NCI-H146 (cell line): Measurements from ENCODE around the gene ADGB.

Experiments used
- DNase-seq: peaks from one replicate; lab custom pipeline; 2025; lab: John Stamatoyannopoulos, UW

The ADGB gene

DNA sequence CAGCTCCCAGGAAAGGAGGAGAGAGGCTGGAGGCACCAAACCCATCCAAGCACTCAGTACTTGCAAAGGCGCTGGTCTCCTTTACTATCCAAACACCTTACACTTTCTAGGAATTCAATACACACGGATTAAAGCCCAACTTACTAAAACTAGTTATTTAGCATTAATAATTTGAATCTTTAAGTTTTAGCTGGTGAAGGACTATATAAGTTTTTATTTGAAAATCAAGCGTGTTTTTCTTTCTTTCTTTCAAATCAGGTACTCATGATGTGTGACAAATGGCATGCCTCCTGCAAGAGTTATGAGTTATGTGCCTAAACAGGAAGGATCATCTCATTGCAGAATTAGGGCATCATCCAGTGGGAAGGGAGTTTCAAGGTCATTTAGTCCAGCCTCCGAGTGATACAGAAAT lies 263.7 kb downstream of the ADGB start:
- DNase-seq: no peak

DNA sequence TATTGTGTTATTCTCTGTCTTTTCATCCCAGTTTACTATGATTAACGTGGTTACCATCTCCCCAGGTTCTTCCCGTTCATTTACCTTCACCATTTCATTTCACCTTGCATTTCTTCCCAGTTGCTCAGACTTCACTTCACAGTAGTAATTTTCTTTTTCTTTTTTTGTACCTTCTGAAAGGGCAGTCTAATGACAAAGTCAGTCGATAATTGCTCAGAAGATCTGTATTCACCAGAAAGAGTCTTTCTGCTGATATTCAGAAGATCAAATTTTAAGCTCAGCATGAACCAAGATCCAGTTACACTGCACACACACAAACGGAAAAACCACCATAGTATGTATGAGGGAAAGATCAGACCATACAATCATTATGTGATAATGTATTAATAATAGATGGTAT lies 265.5 kb downstream of the ADGB start:
- DNase-seq: peak; percentile 74

DNA sequence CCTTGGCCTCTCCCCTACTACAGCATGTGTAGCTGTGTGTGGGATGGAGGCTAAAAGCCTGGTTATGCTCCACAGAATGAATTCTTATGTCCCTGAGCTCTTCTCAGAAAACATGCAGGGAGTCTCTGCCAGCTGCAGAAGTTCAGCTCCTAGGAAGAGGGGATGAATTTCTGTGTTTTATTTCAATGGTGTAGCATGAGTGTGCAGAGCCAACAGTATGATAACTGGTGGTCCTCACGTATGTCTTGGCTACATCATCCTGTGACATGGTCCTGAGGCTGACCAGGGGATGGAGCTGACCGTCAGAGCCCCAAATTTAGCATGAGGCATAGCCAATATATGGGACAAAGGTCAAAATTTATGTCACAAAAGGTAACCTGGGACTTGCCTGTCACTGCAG lies 266.1 kb downstream of the ADGB start:
- no peak for DNase-seq
